ENCODE results near the gene LMAN1L.

LMAN1L gene

DNA sequence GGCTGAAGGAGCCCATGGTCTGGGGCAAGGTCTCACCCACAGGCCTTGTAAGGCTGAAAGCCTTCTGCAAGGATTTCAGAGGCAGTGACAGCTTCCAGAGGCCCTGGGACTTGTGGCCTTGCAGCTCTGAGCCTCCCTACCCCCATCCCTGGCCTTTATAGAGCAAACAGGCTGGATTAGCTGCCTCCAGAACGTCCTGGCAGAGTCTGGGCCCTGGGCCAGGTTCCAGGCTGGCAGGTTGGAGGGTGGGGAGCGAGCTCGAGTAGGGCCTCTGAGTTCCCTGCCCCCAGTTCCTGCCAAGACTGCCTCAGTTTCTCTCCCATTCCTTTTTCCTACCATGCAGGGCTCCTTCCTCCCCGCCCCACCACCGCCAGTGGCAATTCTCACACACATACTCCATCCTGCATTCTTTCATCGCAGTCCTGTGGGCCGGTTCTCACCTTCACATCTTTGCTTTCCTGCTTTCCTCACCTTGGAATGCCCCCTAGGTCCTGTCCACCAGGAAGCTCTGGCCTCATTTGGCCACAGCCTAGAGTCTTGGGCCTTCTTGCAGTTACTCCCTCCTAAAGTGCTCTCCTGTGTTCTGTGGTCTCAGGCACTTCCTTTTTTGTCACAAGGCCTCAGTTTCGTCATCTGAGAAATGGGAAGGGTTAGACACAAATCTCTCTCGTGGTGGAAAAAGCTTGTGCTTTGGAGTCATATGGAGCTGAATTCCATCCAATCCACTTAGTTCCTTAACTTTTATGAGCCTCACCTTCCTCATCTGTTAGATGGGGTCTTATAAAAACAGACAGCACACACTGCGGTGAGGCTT is 2.7 kb downstream of the LMAN1L start:
- Mint-ChIP-seq H3K36me3 (ENCODE audit: low read depth) (no peaks in the 10 kb centered on the region), H3K27ac (no peak overlapping the region), H3K27me3 (no peaks in the 10 kb centered on the region), H3K4me3 (no peak overlapping the region), H3K4me1 (ENCODE audit: low read depth) (peaks cover 14% of the 10 kb centered on the region), H3K9me3 (no peaks in the 10 kb centered on the region)

DNA sequence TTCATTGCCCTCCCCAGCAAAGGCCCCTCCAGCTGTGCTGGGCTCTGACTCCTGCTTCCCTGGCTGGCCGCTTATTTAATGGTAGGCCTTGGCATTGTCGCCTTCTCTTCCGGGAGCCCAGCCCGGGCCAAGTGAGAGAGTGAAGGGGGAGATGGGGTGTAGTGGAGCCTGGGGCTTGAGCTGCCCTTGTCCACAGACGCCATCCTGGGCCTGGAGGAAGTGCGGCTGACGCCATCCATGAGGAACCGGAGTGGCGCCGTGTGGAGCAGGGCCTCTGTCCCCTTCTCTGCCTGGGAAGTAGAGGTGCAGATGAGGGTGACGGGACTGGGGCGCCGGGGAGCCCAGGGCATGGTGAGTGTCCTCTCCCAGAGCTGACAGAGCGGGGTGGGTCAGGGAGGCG is 3.3 kb downstream of the LMAN1L start:
- Mint-ChIP-seq H3K9me3 (no peaks in the 10 kb centered on the region), H3K27me3 (no peaks in the 10 kb centered on the region), H3K36me3 (ENCODE audit: low read depth) (no peaks in the 10 kb centered on the region), H3K4me3 (no peak overlapping the region), H3K27ac (no peak overlapping the region), H3K4me1 (ENCODE audit: low read depth) (peaks cover 14% of the 10 kb centered on the region)

DNA sequence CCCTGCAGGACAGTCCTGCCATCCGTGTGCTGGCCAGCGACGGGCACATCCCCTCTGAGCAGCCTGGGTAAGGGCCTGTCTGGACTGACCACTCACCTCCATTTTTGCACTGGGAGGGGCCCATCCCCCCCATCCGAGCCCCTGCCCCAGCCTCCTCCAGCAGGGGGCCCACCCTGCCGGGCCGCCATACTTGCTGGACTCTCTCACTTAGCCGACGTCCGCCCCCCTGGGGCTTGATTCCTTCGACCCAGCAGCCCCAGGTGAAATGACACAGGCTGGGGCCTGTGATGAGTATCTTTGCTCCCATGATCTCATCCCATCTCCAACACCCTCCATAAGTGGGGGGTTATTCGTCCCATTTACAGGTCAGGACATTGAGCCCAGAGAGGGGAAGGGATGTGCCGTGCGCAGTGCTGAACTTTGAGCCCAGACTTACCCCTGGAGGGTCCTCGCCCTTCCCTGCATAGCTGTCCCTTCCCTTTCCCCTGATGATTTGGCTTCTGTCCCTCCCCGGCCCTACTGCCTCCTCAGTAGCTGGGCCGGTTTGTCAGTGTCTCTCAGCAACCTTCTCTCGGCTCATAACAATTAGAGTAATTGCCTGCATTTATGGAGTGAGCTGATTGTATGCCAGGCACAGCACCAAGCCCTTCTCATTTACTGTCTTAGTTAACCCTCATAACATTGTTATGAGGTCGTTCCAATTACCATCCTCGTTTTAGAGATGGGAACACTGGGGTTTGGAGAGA is 4.2 kb downstream of the LMAN1L start:
- Mint-ChIP-seq H3K27ac (no peak overlapping the region), H3K4me1 (ENCODE audit: low read depth) (peaks cover 14% of the 10 kb centered on the region), H3K9me3 (no peaks in the 10 kb centered on the region), H3K4me3 (no peak overlapping the region), H3K27me3 (no peaks in the 10 kb centered on the region), H3K36me3 (ENCODE audit: low read depth) (no peaks in the 10 kb centered on the region)

DNA sequence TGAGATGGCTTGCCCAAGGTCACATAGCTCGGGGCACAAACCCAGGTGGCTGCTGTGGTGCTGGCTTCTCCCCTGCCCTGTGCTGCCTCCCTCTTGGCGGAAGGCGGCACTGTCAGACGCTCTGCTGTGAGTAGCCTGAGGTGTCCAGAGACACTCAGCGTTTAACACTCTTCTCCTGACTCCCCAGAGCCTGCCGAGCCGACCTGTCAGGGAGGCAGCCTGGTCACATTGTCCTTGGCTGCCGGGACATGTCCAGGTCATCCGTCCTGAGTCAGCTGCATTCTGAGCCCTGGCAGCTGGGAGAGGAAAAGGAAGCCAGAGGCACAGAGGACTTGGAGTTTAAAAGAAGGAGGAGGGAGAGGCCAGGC is 4.7 kb downstream of the LMAN1L start:
- H3K27ac Mint-ChIP-seq = no peak overlapping the region
- H3K4me1 Mint-ChIP-seq (ENCODE audit: low read depth) = peaks cover 14% of the 10 kb centered on the region
- H3K36me3 Mint-ChIP-seq (ENCODE audit: low read depth) = no peaks in the 10 kb centered on the region
- H3K27me3 Mint-ChIP-seq = no peaks in the 10 kb centered on the region
- no peaks in the 10 kb centered on the region for H3K9me3 Mint-ChIP-seq
- no peak overlapping the region for H3K4me3 Mint-ChIP-seq

DNA sequence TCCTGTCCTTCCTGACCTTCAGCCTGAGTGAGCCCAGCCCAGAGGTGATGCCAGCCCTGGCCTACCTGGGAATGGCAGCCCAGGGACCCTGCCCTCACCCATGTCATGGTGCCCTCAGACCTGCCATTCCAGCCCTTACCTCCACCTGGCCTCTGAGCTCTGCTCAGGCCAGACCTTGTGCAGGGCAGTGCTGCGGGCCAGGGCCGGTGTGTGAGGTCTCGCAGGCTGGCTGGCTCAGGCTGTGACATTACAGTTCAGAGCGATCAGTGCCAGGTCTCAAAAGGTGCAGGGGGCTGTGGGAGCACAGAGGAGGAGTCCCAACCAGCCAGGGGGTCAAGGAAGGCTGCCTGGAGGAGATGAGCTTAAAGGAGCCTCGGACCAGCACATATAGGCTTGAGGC is 7.4 kb downstream of the LMAN1L start:
- H3K36me3 Mint-ChIP-seq (ENCODE audit: low read depth) = no peaks in the 10 kb centered on the region
- H3K4me3 Mint-ChIP-seq = no peak overlapping the region
- no peaks in the 10 kb centered on the region for H3K9me3 Mint-ChIP-seq
- H3K27ac Mint-ChIP-seq = no peak overlapping the region
- peaks cover 8% of the 10 kb centered on the region for H3K27me3 Mint-ChIP-seq
- H3K4me1 Mint-ChIP-seq (ENCODE audit: low read depth) = peaks cover 14% of the 10 kb centered on the region

DNA sequence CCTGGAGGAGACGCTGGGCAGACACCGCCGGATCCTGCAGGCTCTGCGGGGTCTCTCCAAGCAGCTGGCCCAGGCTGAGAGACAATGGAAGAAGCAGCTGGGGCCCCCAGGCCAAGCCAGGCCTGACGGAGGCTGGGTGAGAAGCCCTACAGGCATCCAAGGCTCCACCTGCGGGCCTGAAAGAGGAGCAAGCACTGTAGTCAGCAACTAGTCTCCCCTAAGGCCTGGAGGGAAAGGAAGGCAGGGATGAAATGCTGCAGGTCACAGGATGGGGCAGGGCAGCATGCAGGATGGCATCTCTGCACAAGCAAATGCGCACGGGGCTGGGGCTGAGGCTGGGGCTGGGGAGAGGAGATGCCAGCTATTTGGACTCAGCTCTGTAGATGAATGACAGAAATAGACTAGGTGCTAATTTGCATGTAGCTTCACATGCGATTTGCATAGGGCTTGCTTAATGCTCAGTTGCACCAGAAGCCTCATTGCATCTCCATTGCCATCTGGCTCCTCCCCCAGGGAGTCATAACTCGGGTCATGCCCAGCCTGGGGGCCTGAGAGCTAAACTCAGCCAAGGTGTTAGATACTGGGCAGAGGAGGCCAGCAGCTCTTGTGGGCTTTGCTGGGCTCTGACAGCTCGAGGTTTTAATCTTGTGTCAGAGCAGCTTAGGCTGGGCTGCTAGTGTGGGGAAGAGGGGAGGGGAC is 8.6 kb downstream of the LMAN1L start:
- H3K36me3 Mint-ChIP-seq (ENCODE audit: low read depth) = no peaks in the 10 kb centered on the region
- peaks cover 14% of the 10 kb centered on the region for H3K27me3 Mint-ChIP-seq
- no peak overlapping the region for H3K27ac Mint-ChIP-seq
- H3K4me1 Mint-ChIP-seq (ENCODE audit: low read depth) = peaks cover 14% of the 10 kb centered on the region
- no peaks in the 10 kb centered on the region for H3K9me3 Mint-ChIP-seq
- H3K4me3 Mint-ChIP-seq = no peak overlapping the region

DNA sequence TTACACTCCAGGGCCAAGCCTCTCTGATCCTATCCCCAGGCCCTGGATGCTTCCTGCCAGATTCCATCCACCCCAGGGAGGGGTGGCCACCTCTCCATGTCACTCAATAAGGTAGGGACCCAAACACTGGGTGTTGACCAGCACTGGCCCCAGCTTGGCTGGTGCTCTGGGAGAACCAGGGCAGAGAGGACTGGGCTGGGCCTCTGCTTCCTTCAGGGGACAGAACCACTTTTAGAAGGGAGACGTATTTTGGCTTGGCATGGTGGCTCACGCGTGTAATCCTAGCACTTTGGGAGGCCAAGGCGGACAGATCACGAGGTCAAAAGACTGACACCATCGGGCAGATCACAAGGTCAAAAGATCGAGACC is 9.1 kb downstream of the LMAN1L start:
- Mint-ChIP-seq H3K9me3 (no peaks in the 10 kb centered on the region), H3K4me1 (ENCODE audit: low read depth) (peaks cover 14% of the 10 kb centered on the region), H3K27ac (no peak overlapping the region), H3K36me3 (ENCODE audit: low read depth) (no peaks in the 10 kb centered on the region), H3K27me3 (peaks cover 14% of the 10 kb centered on the region), H3K4me3 (no peak overlapping the region)

DNA sequence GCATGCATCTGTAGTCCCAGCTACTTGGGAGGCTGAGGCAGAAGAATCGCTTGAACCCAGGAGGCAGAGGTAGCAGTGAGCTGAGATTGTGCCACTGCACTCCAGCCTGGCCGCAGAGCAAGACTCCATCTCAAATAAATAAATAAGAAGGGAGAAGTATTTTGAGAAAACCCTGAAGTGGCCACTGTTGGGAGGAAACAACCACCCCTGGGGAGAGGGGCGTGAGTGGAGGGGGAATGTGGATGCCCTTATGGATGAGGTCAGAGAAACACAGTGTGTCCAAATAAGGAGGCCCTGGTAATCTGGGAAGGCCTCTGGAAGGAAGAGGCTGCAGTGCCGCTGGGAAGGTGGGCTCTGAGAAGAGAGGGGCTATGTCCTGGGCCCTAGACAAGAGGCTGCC is 9.6 kb downstream of the LMAN1L start:
- Mint-ChIP-seq H3K36me3 (ENCODE audit: low read depth) (no peaks in the 10 kb centered on the region), H3K4me1 (ENCODE audit: low read depth) (peaks cover 14% of the 10 kb centered on the region), H3K9me3 (no peaks in the 10 kb centered on the region), H3K4me3 (no peak overlapping the region), H3K27ac (no peak overlapping the region), H3K27me3 (peaks cover 18% of the 10 kb centered on the region)

DNA sequence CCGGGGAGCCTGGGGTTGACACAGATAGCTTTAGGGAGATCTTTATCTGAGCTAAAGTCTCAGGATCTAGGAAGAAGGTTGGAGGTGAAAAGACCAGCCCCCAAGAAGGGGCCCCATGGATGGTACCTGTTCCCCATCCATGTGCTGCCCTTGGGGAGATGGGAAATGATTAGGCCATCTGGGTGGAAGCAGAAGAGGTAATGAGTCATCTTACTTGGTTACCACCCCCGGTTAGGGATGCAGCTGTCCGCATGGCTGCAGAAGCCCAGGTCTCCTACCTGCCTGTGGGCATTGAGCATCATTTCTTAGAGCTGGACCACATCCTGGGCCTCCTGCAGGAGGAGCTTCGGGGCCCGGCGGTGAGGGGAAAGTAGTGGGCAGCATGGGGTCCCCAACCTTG is 10.7 kb downstream of the LMAN1L start:
- Mint-ChIP-seq H3K4me1 (ENCODE audit: low read depth) (peaks cover 14% of the 10 kb centered on the region), H3K9me3 (no peaks in the 10 kb centered on the region), H3K36me3 (ENCODE audit: low read depth) (no peaks in the 10 kb centered on the region), H3K27me3 (peaks cover 28% of the 10 kb centered on the region), H3K4me3 (no peak overlapping the region), H3K27ac (no peak overlapping the region)

DNA sequence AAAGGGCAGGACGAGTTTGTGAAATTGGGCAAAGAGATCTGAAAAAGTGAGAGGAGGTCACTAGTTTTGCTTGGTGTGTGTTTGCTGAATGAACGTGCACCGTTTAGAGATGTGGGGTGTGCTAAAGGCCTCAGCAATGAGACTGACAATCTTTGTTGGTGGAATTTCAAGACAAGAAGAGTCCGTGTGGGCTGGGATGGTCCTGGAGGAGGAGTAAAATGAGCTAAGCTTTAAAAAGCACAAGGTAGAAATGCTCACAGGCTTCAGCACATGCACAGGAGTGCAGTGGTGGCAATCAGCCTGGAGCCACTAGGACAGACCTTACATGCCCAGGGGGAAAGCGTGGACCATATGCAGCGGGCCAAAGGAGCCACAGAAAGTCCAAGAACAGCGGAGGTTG is 12.3 kb downstream of the LMAN1L start:
- no peak overlapping the region for H3K4me3 Mint-ChIP-seq
- peaks cover 31% of the 10 kb centered on the region for H3K27me3 Mint-ChIP-seq
- no peaks in the 10 kb centered on the region for H3K9me3 Mint-ChIP-seq
- H3K4me1 Mint-ChIP-seq (ENCODE audit: low read depth) = peaks cover 5% of the 10 kb centered on the region
- no peaks in the 10 kb centered on the region for H3K36me3 Mint-ChIP-seq (ENCODE audit: low read depth)
- H3K27ac Mint-ChIP-seq = no peak overlapping the region

DNA sequence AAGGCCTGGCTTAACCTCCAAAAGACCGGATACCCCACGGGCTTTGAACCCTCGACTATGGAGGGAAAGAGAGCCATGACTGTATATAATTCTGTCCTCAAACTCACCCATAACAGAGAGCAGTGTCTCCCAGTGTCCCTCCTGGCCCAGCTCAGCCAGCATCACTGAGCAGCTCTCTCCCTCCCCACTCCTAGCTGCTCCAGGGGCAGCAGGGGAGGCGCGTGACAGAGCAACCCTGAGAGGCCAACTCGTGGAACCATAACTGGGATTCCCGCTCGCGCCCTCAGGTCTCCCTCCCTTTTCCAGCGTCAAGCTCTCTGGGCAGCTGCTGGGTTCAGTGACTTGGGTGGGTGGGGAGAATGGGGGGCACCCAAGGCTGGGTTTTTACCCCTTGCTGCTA is 13.2 kb downstream of the LMAN1L start:
- Mint-ChIP-seq H3K27ac (no peak overlapping the region), H3K4me3 (no peak overlapping the region), H3K9me3 (no peaks in the 10 kb centered on the region), H3K27me3 (peaks cover 31% of the 10 kb centered on the region), H3K4me1 (ENCODE audit: low read depth) (peaks cover 3% of the 10 kb centered on the region), H3K36me3 (ENCODE audit: low read depth) (no peaks in the 10 kb centered on the region)

DNA sequence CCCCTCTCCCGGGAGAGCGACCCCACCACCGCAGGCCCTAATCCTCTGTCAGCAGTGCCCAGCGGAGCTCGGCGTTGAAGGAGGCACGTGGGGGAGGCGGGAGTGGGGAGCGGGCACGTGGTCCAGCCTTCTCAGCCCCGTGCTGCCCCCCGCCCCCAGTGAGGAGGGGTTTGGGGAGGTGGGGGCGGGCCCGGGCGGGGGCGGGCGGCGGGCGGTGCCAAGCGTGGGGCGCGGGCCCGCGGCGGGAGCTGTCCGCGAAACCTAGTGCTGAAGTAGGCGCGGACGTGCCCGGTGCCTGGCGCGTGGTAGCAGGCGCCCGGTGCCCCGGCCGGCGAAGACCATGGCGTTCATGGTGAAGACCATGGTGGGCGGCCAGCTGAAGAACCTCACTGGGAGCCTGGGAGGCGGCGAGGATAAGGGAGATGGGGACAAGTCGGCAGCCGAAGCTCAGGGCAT is 13.8 kb downstream of the LMAN1L start, which contains the start of gene CPLX3:
TSS of gene CPLX3 (plus strand) at position 264 of the 456 bp plus-strand sequence. CDS start at position 341, 77 bp downstream.
- Mint-ChIP-seq H3K27ac (no peak within 1 kb of the TSS), H3K36me3 (ENCODE audit: low read depth) (no peaks in the 10 kb centered on the region), H3K9me3 (no peaks in the 10 kb centered on the region), H3K27me3 (peaks cover 31% of the 10 kb centered on the region), H3K4me1 (ENCODE audit: low read depth) (peaks cover 3% of the 10 kb centered on the region), H3K4me3 (no peak within 1 kb of the TSS)

DNA sequence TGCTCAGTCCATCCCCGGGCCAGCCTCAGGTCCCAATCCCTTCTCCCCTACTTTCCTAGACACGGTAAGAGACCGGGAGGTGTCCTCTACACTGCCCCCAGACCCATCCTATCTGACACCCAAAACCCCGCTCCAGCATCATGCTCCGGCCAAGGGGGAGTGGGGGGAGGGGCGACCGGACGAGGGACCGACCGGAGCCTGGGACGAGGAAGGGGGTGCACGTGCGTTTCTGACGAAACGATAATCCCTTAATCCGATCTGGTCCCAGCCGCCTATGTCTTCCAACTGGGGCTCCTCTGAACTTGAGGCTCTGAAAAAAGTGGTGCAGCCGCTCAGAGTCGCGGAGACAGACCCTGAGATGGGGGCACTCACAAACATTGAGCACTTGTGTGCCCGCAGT is 14.3 kb downstream of the LMAN1L start:
- Mint-ChIP-seq H3K27ac (no peak overlapping the region), H3K4me1 (ENCODE audit: low read depth) (peaks cover 3% of the 10 kb centered on the region), H3K9me3 (no peaks in the 10 kb centered on the region), H3K27me3 (peaks cover 31% of the 10 kb centered on the region), H3K36me3 (ENCODE audit: low read depth) (no peaks in the 10 kb centered on the region), H3K4me3 (no peak overlapping the region)

DNA sequence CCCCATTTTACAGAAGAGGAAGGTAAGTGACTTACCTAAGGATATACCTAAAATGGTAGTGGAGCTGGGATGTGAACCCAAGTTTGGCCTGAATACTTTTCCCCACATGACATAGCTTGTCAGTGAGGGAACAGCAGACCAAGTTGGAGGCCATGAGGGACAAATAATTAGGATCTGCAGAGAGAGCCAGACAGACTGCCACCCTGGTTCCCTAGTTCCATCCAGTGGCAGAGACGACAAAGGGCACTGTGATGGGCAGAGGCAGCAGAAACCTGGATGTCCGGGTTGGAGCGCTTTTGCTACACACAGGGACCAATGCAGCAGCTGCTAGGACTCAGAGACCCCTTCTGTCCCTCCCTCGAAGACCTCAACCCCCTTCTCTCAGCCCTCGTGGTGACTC is 15.0 kb downstream of the LMAN1L start:
- Mint-ChIP-seq H3K36me3 (ENCODE audit: low read depth) (no peaks in the 10 kb centered on the region), H3K4me3 (no peak overlapping the region), H3K4me1 (ENCODE audit: low read depth) (peaks cover 3% of the 10 kb centered on the region), H3K9me3 (no peaks in the 10 kb centered on the region), H3K27me3 (peaks cover 31% of the 10 kb centered on the region), H3K27ac (no peak overlapping the region)

DNA sequence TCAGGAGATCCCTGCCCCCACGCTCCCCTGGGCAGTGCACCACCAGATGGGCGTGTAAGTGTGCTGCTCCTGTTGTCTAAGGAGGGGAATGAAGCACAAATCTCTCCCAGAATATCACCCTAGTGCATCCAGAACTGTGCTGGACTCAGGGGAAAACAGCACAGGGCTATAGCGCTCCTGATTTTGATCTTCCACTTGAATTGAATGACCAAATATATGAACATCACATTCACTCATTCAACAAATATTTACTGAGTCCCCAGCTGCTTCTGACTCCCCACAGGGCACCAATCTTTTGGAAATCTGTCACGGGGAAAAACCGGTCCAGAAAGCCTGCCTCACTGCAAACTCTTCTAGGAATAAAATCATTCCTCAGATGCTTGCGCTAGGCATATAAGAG is 16.2 kb downstream of the LMAN1L start:
- Mint-ChIP-seq H3K9me3 (no peaks in the 10 kb centered on the region), H3K27me3 (peaks cover 31% of the 10 kb centered on the region), H3K4me1 (ENCODE audit: low read depth) (peaks cover 3% of the 10 kb centered on the region), H3K27ac (no peak overlapping the region), H3K36me3 (ENCODE audit: low read depth) (no peaks in the 10 kb centered on the region), H3K4me3 (no peak overlapping the region)
